Glomerular endothelial cell (primary cell): Measurements from ENCODE around the gene GRB7. TPM values are rescaled to one million over a fixed set of nuclear protein-coding genes. Genes with fewer than 3 reads are reported as not detected.

ENCODE experiments used
- DNase-seq: peaks from one replicate; pipeline ENCODE4 v3.0.0-alpha.2; 2011; ENCODE audit warnings: low read depth, low spot score; ENCODE audit errors: extremely low read depth
- total RNA-seq: library from RNA; depleted of rRNA; stranded (reverse); fragments of >200 nt; gene quantifications from 2 replicates; pipeline ENCODE4 v1.2.3, GENCODE V29; 2015

Gene GRB7
- total RNA-seq, 1 donor from 2014 or later = not detected

DNA sequence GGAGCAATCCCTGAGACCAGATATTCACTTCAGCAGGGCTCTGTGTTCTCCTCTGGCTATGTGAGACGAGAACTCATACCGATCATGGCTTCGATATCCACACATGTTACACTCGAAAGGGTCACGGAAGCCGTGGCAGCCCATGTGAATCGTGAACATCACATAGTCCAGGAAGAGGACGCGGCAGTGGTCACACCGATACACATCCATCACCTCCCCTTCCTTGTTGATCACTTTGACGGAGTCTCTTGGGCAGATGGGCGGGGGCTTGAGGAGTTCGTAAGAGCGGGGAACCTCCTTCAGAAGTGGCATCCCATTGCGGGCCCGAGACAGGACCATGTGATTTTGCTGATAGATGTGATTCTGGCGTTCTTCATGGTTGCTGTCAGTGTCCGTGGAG is 28.0 kb downstream of the GRB7 start:
- no peak for DNase-seq

DNA sequence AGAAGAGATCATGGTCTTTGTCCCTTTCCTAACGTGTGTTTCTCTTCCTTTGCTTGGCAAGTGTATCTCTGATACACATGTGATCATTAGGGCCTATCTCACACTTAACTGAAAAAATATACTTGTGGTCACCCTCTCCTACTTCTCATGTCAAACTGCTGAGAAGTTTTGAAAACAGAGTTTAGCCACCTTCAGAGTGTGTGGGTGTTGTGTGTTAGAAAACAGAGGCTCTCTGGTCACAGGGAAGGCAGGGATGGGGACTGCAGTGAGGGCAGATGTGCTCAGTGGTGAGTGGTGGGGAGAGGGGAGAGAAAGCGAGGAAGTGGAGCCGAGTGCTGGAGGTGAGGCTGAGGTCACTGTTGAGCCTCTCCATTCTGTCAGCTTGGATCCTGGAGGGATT is 29.4 kb downstream of the GRB7 start:
- DNase-seq = no peak

DNA sequence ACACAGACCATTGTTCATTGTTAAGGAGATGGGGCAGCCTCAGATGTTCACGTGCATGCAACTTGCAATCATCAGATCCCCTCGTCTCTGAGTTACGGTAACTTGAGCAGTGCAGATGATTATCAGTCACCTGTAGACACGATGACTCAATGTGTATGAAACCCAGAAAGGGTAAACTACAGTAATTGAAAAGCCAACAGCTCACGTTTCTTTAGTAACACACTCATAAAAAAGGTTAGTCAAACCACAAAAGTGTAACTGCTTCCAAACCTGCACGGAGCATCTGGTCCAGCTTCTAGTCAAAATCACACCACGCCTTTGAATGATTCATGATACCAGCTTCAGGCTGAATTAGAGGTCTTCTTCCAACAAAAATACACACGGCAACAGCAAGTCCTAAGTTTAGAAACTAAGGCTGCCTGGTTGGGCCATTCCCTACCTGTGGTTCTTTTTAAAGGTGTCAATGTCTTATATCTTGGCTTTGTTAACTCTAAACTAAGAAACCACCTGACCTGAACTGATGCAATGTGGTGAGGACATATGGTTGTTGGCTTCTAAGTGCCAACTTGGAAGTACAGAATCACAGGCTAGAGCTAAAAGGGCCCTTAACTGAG is 32.3 kb downstream of the GRB7 start:
- DNase-seq = no peak

- DNase-seq = no peak
Observed at GRCh38 chr17:39772415-39772814, 34.7 kb downstream of the GRB7 start.

DNA sequence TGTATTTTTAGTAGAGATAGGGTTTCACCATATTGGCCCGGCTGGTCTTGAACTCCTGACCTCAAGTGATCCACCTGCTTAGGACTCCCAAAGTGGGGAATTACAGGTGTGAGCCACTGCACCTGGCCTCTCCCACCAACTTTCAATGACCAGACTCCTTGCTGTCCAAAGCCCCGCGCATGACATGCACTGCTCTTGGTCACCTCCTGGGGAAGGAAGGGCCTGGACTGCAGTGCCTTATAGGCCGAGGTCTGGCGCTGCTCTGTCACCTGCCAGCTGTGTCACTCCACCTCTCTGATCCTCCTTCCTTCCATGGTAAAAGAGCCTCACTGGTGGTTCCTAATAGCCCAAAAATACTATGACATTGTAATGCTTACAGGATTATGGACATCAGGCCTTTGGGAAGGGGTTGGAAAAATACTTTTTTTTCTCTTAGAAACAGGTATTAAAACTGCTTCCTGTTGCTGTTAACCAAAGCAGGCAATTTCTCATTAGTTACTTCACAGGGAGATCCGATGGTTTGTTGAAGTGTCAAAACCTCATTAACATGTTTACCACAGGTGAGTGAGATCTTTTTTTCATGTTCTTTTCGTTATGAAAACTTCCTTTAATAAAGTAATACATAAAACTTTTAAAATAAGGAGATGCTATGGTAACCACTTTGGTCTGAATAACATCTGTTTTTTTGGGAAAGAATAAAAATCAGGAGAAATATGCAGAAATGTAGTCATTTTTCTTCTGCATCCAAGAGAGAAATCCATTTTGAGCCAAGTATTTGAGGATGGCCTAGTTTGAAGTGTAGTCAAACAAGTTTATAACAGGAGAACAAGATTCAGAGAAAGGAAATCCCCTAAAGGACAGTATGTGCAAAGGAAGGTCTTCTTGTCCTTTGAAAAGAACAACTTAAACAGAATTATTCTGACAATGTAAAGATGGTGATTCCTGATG is 35.5 kb downstream of the GRB7 start:
- no peak for DNase-seq

GRCh38 chr17:39774047-39774446 is 36.3 kb downstream of the GRB7 start:
- DNase-seq = no peak

- no peak for DNase-seq
Observed at GRCh38 chr17:39775031-39775430, 37.3 kb downstream of the GRB7 start.

DNA sequence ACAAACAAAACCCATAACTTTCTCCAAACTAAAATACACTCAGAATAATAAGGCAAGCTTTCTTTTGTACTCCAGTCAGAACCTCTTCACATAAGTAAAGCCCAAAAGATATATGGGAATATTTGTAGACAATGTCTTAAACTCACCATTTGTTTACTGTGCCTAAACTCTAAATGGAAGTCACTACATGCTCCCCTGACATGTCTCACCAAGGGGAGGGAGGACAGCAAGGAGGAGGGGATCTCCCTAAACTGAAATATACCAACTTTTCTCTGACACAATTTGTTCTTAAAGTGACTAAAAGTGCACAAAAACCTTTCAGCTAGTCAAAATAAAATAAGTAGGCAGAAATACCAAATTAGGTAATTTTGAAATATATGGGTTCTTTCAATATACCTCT is 38.5 kb downstream of the GRB7 start:
- no peak for DNase-seq

- no peak for DNase-seq
Observed at GRCh38 chr17:39777534-39778365, 40.0 kb downstream of the GRB7 start.

GRCh38 chr17:39781031-39781860 is 43.5 kb downstream of the GRB7 start:
- no peak for DNase-seq

GRCh38 chr17:39781861-39782213 is 44.1 kb downstream of the GRB7 start:
- DNase-seq = no peak

- no peak for DNase-seq
Observed at GRCh38 chr17:39782481-39782880, 44.7 kb downstream of the GRB7 start.

- no peak for DNase-seq
Observed at GRCh38 chr17:39782980-39783379, 45.2 kb downstream of the GRB7 start.

DNA sequence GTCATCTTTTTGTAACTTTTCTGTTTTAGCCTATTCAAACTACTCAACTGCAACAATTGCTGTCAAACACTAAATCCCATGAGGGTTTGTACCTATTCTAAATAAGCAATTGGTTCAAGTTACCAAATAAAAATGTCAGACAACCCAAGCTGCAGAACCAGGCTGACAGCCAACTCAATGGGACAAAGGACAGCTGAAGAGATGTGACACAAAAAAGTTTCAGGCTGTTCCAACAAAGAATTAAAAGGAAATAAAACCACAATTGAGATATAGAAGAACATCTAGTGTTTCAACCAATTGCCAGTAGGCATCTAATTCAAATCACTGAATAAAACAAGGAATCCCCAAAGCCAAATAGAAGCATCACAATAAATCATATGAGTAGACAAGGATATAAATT is 49.3 kb downstream of the GRB7 start:
- no peak for DNase-seq

GRCh38 chr17:39787743-39788484 is 50.2 kb downstream of the GRB7 start:
- DNase-seq = no peak

DNA sequence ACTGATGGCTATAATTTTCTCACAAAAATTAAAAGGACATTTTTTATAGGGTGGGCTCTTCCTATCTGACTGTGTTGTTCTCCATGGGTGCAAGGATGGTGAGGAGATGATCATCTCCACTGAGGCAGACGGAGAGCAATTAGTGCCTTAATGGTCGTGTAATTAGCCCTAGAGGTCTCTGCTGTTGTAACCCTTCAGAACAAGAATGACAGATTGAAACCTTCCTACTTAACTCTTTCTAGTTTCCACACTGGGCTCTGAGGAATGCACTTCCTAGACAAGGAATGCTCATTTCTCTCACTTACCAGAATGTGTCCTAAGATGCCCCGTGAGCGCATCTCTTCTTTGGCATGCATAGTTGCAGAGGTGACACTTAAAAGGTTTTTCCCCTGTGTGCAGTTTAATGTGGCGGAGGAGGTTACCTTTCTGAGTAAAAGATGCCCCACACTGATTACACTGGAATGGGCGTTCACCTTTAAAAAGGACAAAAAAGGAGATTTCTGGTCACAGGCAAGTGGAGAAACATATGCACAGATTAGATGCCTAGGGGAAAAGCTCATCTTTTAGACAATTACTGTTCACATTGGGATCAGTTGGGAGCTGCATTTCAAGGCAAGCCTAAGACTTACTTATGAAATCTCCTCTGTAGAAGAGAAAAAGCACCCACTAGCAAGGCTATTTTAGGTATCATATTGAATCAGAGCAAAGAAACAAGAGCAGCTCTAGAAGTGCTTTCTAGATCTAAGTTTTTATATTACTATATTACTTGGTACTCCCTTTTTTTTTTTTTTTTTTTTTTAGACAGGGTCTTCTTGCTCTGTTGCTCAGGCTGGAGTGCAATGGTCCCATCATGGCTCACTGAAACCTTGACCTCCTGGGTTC is 53.6 kb downstream of the GRB7 start:
- DNase-seq = no peak

- no peak for DNase-seq
Observed at GRCh38 chr17:39792526-39793221, 54.9 kb downstream of the GRB7 start.

- DNase-seq = no peak
Observed at GRCh38 chr17:39793301-39793872, 55.6 kb downstream of the GRB7 start.
